Stimulated activated CD4-positive, alpha-beta T cell treated with anti-CD3 and anti-CD28 coated beads, Interleukin-12 subunit alpha, Interleukin-12 subunit beta, amount 100 ng/mL, for 4 hours (primary cell): ENCODE data around the gene RTN4IP1.
A peak's percentile ranks its signal among the peaks of the same experiment; 100 is the strongest.

Source experiments
- DNase-seq: peaks from one replicate; pipeline ENCODE4 v3.0.0-alpha.2; 2020

Gene RTN4IP1

DNA sequence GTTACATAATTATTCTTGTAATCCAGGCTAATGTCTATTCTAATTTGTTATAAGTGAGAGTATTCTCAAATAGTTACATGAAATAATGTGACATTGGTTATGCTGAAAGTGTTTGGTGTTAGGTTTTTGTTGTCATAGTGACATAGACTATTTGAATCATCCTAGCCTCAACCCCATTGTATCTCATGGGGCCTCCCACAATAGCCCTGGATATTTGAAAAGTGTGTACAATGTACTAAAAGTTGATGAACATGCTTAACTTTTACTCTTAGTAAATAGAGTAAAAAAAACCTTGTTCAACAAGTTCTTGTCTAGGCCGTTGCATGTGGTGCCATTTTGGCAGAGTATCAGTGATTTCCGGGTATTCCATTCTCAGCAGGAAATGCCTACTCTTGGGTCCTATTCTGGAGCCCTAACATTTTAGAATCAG is 83.0 kb downstream of the RTN4IP1 start:
- no peak for DNase-seq

DNA sequence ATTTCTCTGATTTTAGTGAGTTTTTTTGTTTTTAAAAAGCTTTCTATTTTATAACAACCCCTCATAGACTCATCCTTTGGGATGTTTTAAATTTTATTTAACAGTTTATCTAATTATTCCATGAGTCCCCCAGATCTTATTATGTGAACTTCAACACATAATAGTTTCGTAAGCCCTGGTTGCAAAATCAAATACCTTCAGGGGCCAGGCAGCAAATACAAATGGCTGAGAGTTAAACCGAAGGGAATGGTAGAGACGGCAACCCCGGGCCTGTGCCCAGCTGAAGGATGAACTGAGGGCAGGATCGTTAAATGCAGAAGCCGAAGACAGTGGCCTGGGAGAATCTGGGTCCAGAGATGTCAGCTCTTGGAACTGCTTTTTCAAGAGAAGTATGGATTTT is 88.4 kb downstream of the RTN4IP1 start:
- no peak for DNase-seq

DNA sequence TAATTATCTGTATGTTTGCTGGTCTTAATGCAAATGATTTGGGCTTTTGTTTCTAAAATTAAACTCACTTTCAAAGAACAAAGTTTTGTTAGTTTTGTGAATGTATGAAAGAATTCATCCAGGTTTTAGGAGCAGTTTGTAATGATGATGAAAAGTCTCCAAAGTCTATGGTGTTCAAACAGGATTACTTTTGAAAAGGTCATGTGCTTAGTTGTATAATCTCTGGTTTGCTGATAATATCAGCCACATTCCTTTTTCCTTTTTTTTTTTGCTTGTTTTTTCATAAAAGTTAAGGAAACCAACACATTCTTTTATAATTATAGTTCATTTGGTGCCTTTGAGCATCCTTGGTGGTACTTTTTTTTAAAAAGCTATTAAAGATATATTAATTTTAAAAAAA is 88.9 kb downstream of the RTN4IP1 start:
- DNase-seq = no peak

DNA sequence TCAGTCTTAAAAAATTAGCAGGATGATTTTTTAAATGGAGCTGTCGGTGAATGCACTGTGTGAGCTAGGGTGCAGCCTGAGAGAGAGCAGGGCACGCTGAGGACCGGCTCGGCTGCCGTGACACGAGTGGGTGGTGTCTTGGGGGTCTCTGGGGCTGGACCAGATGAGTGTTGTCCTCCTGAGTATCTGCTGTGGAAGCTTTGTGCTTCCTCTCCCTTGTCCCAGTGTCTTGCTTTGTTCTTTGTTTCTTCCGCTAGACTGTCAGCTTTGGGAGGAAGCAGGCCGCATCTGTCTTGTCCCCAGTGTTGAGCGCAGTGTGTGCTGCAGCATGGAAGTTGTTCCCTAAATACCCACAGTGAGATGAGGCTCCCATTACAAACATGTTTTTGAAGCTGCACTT is 89.4 kb downstream of the RTN4IP1 start:
- DNase-seq = no peak

DNA sequence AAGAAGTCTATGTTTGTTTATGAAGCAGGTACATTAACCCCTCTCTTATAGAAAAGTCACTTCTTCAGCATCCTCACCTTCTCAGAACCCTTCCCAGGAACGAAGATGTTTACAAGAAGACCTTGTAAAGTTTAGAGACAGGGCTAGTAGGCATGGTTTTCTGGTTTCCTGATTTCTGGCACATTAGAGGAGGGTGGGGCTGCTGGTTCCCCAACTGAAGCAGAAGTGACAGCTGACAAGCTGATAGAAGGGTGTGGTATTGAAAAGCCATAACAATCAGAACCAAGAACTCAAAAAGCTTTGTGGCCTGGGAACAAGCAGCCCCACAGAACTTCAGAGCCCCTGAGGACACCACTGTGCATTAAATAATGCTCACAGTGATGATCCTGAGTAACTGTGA is 91.2 kb downstream of the RTN4IP1 start:
- DNase-seq = no peak

DNA sequence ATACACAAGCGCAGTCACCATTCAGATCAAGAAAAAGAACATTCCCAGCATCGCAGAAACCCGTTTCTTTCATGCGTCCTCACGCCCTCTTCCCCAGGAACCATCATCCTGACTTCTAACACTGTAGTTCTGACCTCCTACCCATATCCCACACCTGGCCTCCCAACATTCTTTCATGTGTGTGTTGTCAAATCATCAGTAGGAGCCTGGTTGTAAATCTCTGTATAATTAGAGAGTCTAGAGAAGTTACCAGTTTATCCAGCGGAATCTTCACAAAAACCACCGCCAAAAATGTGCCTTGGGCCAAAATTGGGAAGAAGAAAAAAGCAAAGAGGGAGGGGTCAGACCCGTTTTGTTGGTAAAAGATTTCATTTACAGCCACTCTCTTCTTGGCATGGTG is 91.6 kb downstream of the RTN4IP1 start:
- no peak for DNase-seq

DNA sequence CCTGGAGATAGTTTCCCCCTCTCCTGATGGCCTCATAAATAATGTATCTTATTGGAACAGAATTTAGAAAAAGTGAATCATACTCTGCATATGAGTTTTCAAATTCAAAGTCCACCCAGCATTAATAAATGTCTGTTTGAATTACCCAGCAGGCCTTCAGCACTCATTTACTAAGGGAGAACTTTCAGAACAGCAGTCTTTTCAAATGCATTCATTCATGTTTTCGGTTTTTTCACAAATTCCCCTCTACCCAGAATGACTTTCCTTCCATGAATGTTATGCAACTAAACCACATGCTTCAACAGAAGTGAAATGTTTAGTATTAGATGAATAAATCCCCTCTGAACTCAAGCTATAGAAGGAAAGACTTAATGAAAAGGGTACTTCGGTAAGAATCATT is 92.4 kb downstream of the RTN4IP1 start:
- no peak for DNase-seq

DNA sequence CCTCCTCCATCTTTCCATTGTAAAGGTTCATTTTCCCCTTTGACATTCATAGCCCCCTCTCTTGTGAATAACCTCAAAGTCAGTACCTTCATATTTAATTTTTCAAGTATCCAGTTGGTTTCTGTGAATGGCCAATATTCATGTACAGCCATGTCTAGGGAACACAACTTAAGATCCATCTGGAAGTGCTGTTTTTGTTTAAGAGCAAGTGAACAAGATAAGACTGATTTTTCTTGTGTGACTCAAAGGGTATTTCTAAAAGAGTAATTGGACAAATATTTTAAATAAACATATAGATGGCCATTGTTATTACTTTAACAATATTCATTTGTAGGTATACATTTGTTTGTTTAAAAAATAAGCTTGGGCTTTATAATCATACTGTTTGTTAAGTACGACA is 92.9 kb downstream of the RTN4IP1 start:
- DNase-seq = no peak

DNA sequence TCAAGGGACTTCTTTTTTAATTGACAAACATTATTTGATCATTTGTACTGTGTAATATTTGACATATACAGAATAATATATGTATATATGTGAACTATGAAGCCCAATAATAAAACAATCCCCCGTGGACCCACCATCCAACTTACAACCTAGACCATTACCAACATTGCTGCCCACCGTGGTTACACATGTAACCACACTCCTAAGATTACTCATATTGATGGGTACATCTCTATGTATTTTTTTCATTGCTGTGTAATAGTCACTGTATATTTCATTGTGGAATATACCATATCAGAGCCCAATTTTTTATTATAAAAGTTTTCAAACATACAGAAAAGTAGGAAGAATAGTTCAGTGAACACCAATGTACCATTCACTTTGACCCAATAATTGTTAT is 94.3 kb downstream of the RTN4IP1 start:
- DNase-seq = no peak

DNA sequence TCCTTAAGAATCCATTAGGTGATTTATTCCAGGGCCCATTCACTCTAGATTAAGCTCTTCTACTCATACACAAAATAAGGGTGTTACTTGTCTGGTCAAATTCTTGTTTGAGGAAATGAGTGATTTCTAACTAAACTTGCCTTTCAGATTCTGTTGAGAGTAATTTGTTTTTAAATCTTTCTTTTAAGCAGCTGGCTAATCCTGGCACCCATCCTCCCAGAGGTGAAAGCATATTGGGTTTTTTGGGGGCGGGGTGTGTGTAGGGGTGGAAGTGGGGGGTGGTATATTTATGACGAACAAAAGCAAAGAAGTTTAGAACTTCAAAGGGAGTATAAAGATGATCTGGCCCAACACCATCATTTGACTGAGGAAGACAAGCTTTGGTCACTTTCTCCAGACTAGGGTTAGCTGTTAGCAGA is 94.7 kb downstream of the RTN4IP1 start:
- peak; percentile 47 for DNase-seq

DNA sequence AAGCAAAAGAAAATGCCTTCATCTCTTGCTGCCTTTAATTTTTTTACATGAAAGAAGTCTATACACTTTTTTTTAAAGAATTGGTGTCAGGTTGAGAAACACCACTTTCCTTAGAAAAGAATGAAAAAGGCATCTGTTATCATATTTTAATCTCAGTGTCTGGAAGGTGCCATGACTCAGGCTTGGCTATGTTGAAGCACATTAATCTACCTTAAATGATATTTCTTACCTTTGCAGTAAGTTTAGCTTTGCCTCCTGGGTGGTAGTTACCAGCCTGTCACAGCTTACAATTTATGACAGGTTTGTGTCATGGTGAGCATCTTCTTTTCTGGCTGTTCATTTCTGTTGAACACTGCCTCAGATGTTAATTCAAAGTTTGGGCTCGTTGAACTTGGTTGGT is 95.3 kb downstream of the RTN4IP1 start:
- DNase-seq = no peak

DNA sequence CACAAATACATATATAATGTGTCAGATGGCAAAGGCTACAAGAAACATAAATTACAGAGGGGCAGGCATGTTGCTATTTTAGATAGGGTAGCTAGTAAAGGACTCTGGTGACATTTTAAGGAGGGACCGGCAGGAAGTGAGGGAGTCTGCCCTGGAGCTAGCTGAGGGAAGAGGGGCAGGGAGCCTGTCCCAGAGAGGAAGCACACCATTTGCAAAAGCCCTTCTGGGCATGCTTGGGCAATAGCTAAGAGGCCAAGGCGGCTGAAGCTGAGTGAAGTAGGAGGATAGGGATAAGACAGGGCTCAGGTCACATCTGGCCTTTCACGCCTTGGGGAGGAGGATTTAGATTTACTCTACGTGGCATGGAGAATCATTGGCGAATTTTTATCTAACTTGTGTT is 96.2 kb downstream of the RTN4IP1 start:
- no peak for DNase-seq

DNA sequence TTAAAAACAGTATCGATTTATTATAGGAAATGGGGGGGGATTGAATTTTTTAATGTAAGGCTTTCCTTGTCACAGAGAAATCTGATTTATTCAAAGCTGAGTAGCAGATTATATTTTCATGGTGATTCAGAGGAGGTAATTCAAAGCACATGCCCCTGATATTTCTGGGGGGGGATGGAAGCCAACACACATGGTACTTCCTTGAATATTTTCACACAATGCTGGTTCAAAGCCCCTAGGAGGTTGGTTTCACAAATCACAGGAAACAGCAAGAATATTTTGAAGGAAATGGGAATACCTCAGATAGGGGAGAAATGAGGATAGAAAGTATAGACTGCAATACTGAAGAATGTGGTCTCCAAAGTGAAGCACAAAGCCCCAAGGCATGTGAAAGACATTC is 98.8 kb downstream of the RTN4IP1 start:
- DNase-seq = no peak

DNA sequence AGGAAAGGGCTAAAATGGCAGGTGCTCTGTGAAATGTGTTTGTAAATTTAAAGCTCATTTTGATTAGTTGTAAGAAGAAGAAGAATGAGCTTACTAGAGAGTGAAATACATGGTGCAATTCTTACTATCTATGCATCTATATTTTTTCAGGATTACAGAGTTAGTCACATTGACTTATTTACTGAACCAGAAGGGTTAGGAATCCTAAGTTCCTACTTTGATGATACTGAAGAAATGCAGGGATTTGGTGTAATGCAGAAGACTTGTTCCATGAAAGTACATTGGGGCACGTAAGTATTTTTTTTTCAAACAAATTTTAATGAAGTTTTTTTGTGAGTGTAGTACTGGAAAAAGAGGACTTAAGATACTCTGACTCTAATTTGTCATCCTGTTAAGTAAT is 99.3 kb downstream of the RTN4IP1 start:
- DNase-seq = no peak

DNA sequence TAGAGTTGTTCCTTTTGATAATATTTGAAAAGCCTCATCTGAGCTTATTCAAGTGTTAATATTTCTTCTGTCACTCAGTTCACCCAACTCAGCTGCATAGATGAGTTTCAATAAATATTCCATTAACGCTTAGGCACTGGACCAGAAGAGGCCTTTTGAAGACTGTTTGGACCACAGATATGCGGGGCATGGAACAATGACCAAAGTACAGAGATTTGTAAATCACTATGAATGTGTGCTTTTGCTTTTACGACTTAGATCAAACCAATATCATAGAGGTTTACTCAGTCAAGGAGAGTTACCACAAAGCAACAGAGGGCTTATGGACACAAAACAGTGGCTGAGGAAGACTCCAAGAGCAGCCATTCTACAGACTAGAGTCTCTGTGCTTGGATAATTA is 99.9 kb downstream of the RTN4IP1 start:
- DNase-seq = no peak

DNA sequence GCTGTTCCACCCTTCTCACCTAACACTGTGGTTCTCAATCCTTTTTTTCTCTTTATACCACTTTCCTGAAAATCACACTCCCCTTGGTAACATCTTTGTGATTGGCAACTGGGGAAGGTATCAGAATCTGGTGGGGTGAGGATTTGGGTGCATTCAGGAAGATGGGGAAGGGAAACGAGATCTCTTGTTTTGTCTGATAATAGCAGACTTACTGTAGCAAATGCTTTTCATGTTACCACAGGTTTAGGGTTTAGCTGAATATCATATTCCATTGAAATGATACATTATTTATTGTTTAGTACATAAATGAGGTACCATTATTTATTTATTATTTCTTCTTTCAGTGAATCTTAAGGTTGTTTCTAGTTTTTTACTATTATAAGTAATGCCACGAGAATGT is 100.8 kb downstream of the RTN4IP1 start:
- no peak for DNase-seq

DNA sequence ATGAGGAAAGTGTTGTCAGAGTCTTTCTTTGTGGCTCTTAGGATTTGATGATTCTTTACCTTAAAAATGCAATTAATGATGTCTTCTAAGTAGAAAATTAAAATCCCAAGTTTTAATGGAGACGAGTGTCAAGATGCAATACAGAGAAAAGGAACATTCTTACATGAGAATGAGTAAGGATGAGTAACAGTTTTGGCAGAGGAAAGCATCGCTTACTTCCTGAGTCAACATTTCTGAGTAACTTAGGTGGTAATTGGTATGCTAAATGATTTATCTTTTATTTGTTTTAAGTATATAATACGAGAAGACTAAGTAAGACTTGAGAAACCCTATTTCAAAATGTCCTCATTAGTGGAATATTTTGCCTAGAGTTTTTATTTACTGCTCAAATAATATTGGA is 101.3 kb downstream of the RTN4IP1 start:
- no peak for DNase-seq

DNA sequence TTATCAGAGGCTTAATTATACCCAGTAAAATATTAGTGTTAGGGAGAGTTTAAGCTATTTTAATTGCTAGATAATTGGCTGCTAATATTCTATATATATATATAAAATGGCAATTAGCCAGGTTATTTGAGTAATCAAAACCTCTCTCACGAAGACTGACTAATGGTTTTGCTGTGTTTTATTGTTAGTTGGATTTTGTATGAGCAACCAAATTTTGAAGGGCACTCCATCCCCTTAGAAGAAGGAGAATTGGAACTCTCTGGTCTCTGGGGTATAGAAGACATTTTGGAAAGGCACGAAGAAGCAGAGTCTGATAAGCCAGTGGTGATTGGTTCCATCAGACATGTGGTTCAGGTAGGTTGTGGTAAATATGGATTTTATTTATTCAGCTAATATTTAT is 102.2 kb downstream of the RTN4IP1 start:
- no peak for DNase-seq

DNA sequence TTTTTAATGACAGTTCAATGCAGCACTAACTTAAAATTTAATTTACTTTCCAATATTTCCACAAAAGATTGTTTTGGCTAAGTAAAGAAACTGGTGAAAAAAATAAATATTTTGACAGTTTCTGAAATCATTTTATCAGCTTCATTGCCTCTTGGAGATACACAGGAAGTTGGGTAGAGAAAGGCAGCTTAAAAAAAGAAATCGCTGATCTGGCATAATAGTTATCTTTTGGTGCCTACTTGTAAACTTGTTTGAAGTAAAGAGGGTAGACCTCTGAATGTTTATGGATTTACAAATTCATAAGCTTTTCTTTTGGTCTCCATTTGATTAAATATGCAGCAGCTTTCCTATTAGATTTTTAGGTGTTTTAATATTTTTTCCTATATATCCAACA is 103.4 kb downstream of the RTN4IP1 start:
- no peak for DNase-seq

DNA sequence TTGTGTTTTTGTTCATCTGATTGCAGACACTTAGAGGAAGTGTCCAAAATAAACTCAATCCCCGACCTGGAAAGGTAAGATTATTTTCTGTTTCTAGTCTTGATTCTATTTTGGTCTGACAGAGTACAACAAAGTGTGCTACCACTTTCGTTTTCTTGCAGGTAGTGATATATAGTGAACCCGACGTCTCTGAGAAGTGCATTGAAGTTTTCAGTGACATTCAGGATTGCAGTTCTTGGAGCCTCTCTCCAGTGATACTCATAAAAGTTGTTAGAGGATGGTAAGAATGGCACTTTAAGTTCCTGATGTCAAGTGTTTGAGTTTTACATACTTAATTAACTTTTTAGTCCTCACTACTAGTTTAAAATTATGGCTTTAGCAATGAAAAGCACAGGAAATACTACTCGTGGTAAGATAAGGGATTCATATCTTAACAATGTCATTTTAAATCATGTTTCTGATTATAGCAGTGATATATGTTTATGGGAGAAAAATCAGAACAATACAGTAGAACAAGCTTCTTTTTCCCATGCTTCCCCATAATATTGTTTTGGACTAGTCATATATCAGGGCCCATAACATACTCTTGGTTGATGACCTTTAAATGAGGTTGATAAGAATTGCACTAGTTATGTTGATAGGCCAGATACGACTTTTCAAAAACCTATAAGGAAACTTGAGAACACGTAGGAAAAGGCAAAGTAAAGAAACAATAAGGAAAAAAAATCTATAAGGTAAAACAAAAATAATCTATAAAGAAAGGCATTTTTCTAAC is 104.0 kb downstream of the RTN4IP1 start:
- no peak for DNase-seq

DNA sequence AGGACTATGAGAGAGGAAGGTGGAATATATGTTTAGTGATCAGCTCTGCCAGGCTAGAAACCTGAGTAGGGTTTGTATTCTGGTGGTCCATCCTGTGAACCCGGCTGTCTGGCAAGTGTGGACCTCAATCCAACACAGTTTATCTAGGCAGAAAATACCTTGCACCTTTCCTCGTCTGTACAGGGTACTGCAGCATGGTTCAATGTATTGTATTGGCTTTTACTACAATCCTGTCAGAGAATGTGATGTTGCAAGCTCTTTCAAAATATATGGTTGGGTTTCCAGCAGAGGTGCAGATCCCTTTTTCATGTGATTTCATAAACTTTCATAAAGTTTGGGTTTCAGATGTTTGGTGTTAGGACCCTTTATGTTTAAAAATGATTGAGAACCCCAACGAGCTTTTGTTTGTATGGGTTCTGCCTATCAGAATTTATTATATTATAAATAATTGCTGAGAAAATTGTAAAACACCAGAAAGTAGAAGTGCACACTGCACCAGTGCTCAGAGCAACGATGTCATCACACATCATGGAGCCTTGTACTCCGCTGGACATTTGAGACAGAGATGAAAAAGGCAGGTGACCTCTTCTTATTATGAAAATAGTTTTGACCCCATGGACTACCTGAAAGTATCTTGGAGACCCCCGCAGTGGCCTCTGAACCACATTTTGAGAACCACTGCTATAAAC is 106.6 kb downstream of the RTN4IP1 start:
- no peak for DNase-seq
